Activated CD8-positive, alpha-beta T cell treated with anti-CD3 and anti-CD28 coated beads for 36 hours (primary cell): Measurements from ENCODE around the gene PCDHB12. TPM values are rescaled to one million over a fixed set of nuclear protein-coding genes. Genes with fewer than 3 reads are reported as not detected.

Source experiments
- ATAC-seq: fragments of 200-7000 bp; cut with Tn5 transposase; one replicate; pipeline ENCODE4 v1.10.0; 2021; ENCODE audit warnings: mild to moderate bottlenecking, moderate library complexity
- CTCF ChIA-PET: fragments of 350-600 bp; sonication (Branson Sonifier 250); formaldehyde crosslinking; loops from one replicate; lab custom pipeline; 2021; ENCODE audit warnings: antibody characterized with exemption; lab: Charles Lee
- POLR2A ChIA-PET: fragments of 350-600 bp; sonication (Branson Sonifier 250); formaldehyde crosslinking; loops from one replicate; lab custom pipeline; 2021; ENCODE audit warnings: antibody characterized with exemption; lab: Charles Lee
- DNase-seq: peaks from one replicate; pipeline ENCODE4 v3.0.0-alpha.2; 2020
- H3K27ac Mint-ChIP-seq: one replicate; pipeline ENCODE4 v1.8.0; 2021; ENCODE audit warnings: mild to moderate bottlenecking, mixed read lengths
- H3K27me3 Mint-ChIP-seq: one replicate; pipeline ENCODE4 v1.8.0; 2021; ENCODE audit warnings: mixed read lengths
- H3K36me3 Mint-ChIP-seq: one replicate; pipeline ENCODE4 v1.8.0; 2021; ENCODE audit warnings: low read depth, mixed read lengths
- H3K4me1 Mint-ChIP-seq: one replicate; pipeline ENCODE4 v1.8.0; 2021; ENCODE audit warnings: low read depth, mixed read lengths
- H3K4me3 Mint-ChIP-seq: one replicate; pipeline ENCODE4 v1.8.0; 2021; ENCODE audit warnings: mild to moderate bottlenecking, moderate library complexity, mixed read lengths
- H3K9me3 Mint-ChIP-seq: one replicate; pipeline ENCODE4 v1.8.0; 2021; ENCODE audit warnings: mixed read lengths
- CTCF ChIP-seq: fragments of 200-600 bp; IDR thresholded peaks from one replicate; pipeline ENCODE4 v1.8.0; 2022; ENCODE audit warnings: antibody characterized with exemption, mild to moderate bottlenecking
- intact Hi-C: fragments of 100-400 bp; cut with micrococcal nuclease; formaldehyde crosslinking; loops from one replicate; pipeline ENCODE4 v1.10.0; 2022
- total RNA-seq, 2 experiments: library from RNA; stranded (reverse); gene quantifications; one replicate each; pipeline ENCODE4 v1.2.3, GENCODE V29; 2021

The PCDHB12 gene
- total RNA-seq, 2 experiments from 2014 or later: not detected

- ChIA-PET POLR2A (interaction anchor here (0.6 kb wide), 1 partner anchor 31 kb away, joined by 3 read pairs; no protein-coding TSS in a partner anchor), CTCF (no interaction called here)
- intact Hi-C loops: no loop called here
- peaks cover 24% of the 10 kb centered on the region for H3K36me3 Mint-ChIP-seq
- H3K4me3 Mint-ChIP-seq: no peak overlapping the region
- H3K4me1 Mint-ChIP-seq: no peaks in the 10 kb centered on the region
- H3K27ac Mint-ChIP-seq: no peak overlapping the region
- DNase-seq (no peak), ATAC-seq (no peak)
- H3K27me3 Mint-ChIP-seq: peaks cover 3% of the 10 kb centered on the region
- TF ChIP-seq CTCF: no peak
- peaks cover 66% of the 10 kb centered on the region for H3K9me3 Mint-ChIP-seq
Measured at GRCh38 chr5:141250576-141250975, 42.1 kb downstream of the PCDHB12 start.

GRCh38 chr5:141258464-141258863, 49.9 kb downstream of the PCDHB12 start:
- no peak for ATAC-seq
- TF ChIP-seq CTCF: no peak
- Mint-ChIP-seq H3K36me3 (peaks cover 35% of the 10 kb centered on the region), H3K4me3 (no peak overlapping the region), H3K9me3 (peaks cover 68% of the 10 kb centered on the region), H3K27me3 (no peaks in the 10 kb centered on the region), H3K27ac (no peak overlapping the region), H3K4me1 (no peaks in the 10 kb centered on the region)
- intact Hi-C loops: no loop called here
- ChIA-PET CTCF (interaction anchor here (1.0 kb wide), 1 partner anchor 67 kb away, joined by 3 read pairs; the partner anchor contains the start of gene PCDHB10), POLR2A (no interaction called here)
- no peak for DNase-seq

- ChIA-PET CTCF (no interaction called here), POLR2A (no interaction called here)
- DNase-seq (no peak), ATAC-seq (no peak)
- no peaks in the 10 kb centered on the region for H3K27me3 Mint-ChIP-seq
- no peak overlapping the region for H3K27ac Mint-ChIP-seq
- intact Hi-C loops: no loop called here
- H3K9me3 Mint-ChIP-seq: peaks cover 66% of the 10 kb centered on the region
- no peak overlapping the region for H3K4me3 Mint-ChIP-seq
- H3K4me1 Mint-ChIP-seq: no peaks in the 10 kb centered on the region
- TF ChIP-seq CTCF: no peak
- H3K36me3 Mint-ChIP-seq: peaks cover 37% of the 10 kb centered on the region
Measured at GRCh38 chr5:141258948-141259347, 50.4 kb downstream of the PCDHB12 start.

GRCh38 chr5:141260458-141261237, 52.1 kb downstream of the PCDHB12 start:
- no peak for TF ChIP-seq CTCF
- ChIA-PET POLR2A (interaction anchor here (0.8 kb wide), 1 partner anchor 59 kb away, joined by 3 read pairs; no protein-coding TSS in a partner anchor), CTCF (interaction anchor here (1.3 kb wide), 1 partner anchor 60 kb away, joined by 4 read pairs; the partner anchor contains the start of gene TAF7)
- Mint-ChIP-seq H3K4me3 (no peak overlapping the region), H3K27ac (no peak overlapping the region), H3K27me3 (no peaks in the 10 kb centered on the region), H3K4me1 (no peaks in the 10 kb centered on the region), H3K9me3 (peaks cover 59% of the 10 kb centered on the region), H3K36me3 (peaks cover 39% of the 10 kb centered on the region)
- no peak for DNase-seq
- ATAC-seq: no peak
- intact Hi-C loops: no loop called here

GRCh38 chr5:141261238-141261546, 52.7 kb downstream of the PCDHB12 start:
- no peak for DNase-seq
- H3K4me3 Mint-ChIP-seq: no peak overlapping the region
- peaks cover 43% of the 10 kb centered on the region for H3K36me3 Mint-ChIP-seq
- H3K27ac Mint-ChIP-seq: no peak overlapping the region
- H3K9me3 Mint-ChIP-seq: peaks cover 59% of the 10 kb centered on the region
- no peak for TF ChIP-seq CTCF
- POLR2A ChIA-PET: interaction anchor here (0.8 kb wide), 1 partner anchor 59 kb away, joined by 3 read pairs; no protein-coding TSS in a partner anchor
- CTCF ChIA-PET: interaction anchor here (1.3 kb wide), 1 partner anchor 60 kb away, joined by 4 read pairs; the partner anchor contains the start of gene TAF7
- intact Hi-C loops: no loop called here
- H3K4me1 Mint-ChIP-seq: no peaks in the 10 kb centered on the region
- no peaks in the 10 kb centered on the region for H3K27me3 Mint-ChIP-seq
- no peak for ATAC-seq
